Spleen (tissue), 7 donors: Measurements from ENCODE around the gene PLEKHA1.

Source experiments
- POLR2A ChIP-seq, 3 donors: fragments of 450-650 bp; IDR thresholded peaks; one replicate each; pipeline ENCODE4 v1.5.1; 2017; ENCODE audit warnings: antibody characterized with exemption in 3 of 3, mild to moderate bottlenecking in 1 of 3
- POLR2AphosphoS5 ChIP-seq, 3 donors: sonication (generic); formaldehyde crosslinking; IDR thresholded peaks; one replicate each; pipeline ENCODE4 v1.5.1; 2017; ENCODE audit warnings: antibody characterized with exemption in 3 of 3
- TF ChIP-seq, protein P1 (sequence below), 11 experiments: fragments of 200-600 bp in 7 of 11; fragments of 450-650 bp in 4 of 11; sonication (generic) in 4 of 11; IDR thresholded peaks in 8 of 11; conservative IDR thresholded peaks in 3 of 11; 1 replicate in 7 of 11; 2 replicates in 4 of 11; pipeline versions ENCODE4 v1.4.0 to v1.8.0; 2016 to 2021; ENCODE audit warnings: antibody characterized with exemption in 11 of 11, inconsistent platforms in 4 of 11, mild to moderate bottlenecking in 1 of 11
- donor health status: DM: no; HTN: no; CAD: no; lungs with moderate emphysema.
- donor health status: DM: no; HTN: no; CAD: no.
- donor health status: DM: no; HTN: no; CAD: no.

DNA sequence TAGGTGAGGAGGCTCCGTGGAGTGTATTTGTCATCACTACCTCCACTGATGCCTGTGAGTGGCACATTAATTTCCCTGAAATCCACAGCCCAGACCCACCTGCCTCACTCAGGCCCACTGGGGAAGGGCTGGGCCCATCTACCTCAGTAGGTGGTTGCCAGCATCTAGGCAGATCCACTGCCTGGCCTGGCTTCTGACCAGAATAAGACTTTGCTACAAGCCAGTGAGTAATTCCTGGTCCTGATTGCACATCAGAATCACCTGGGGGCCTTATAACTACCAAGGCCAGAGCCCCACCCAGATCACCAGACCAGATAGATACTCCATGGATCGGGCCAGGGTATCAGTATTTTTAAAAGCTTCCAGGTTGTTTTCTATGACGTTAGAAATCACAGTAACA, 37.5 kb upstream of the PLEKHA1 start:
- TF ChIP-seq, protein P1, sequence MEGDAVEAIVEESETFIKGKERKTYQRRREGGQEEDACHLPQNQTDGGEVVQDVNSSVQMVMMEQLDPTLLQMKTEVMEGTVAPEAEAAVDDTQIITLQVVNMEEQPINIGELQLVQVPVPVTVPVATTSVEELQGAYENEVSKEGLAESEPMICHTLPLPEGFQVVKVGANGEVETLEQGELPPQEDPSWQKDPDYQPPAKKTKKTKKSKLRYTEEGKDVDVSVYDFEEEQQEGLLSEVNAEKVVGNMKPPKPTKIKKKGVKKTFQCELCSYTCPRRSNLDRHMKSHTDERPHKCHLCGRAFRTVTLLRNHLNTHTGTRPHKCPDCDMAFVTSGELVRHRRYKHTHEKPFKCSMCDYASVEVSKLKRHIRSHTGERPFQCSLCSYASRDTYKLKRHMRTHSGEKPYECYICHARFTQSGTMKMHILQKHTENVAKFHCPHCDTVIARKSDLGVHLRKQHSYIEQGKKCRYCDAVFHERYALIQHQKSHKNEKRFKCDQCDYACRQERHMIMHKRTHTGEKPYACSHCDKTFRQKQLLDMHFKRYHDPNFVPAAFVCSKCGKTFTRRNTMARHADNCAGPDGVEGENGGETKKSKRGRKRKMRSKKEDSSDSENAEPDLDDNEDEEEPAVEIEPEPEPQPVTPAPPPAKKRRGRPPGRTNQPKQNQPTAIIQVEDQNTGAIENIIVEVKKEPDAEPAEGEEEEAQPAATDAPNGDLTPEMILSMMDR (IDR thresholded peaks at IDR 0.05 in 8 of 11, conservative IDR thresholded peaks at IDR 0.05 in 3 of 11): no peak
- TF ChIP-seq POLR2A (IDR thresholded peaks at IDR 0.05) (no peak), POLR2AphosphoS5 (IDR thresholded peaks at IDR 0.05) (no peak)
